Fibroblast of upper back skin (primary cell): ENCODE measurements around the gene ARHGAP18.

ENCODE experiments used
- DNase-seq: peaks from one replicate; pipeline ENCODE4 v3.0.0-alpha.2; 2013

The ARHGAP18 gene

GRCh38 chr6:129608886-129609537, 101.0 kb downstream of the ARHGAP18 start:
- no peak for DNase-seq

GRCh38 chr6:129607581-129608186, 102.3 kb downstream of the ARHGAP18 start:
- DNase-seq: peak; percentile 12

GRCh38 chr6:129606664-129607063, 103.3 kb downstream of the ARHGAP18 start:
- peak; percentile 29 for DNase-seq

- no peak for DNase-seq
Observed at GRCh38 chr6:129605967-129606366, 104.0 kb downstream of the ARHGAP18 start.

- no peak for DNase-seq
Observed at GRCh38 chr6:129605095-129605494, 104.9 kb downstream of the ARHGAP18 start.

- DNase-seq: no peak
Observed at GRCh38 chr6:129604321-129604720, 105.7 kb downstream of the ARHGAP18 start.

GRCh38 chr6:129603741-129604140, 106.2 kb downstream of the ARHGAP18 start:
- no peak for DNase-seq

GRCh38 chr6:129601323-129601722, 108.7 kb downstream of the ARHGAP18 start:
- no peak for DNase-seq

GRCh38 chr6:129599467-129599866, 110.5 kb downstream of the ARHGAP18 start:
- DNase-seq: no peak

- DNase-seq: peak; percentile 77
Observed at GRCh38 chr6:129598244-129599187, 111.5 kb downstream of the ARHGAP18 start.

GRCh38 chr6:129597023-129597713, 112.8 kb downstream of the ARHGAP18 start:
- DNase-seq: no peak

GRCh38 chr6:129596522-129596921, 113.5 kb downstream of the ARHGAP18 start:
- no peak for DNase-seq

- no peak for DNase-seq
Observed at GRCh38 chr6:129593233-129593564, 116.8 kb downstream of the ARHGAP18 start.

- DNase-seq: no peak
Observed at GRCh38 chr6:129592516-129593232, 117.3 kb downstream of the ARHGAP18 start.

- DNase-seq: peak; percentile 93
Observed at GRCh38 chr6:129590408-129591022, 119.5 kb downstream of the ARHGAP18 start.

- DNase-seq: no peak
Observed at GRCh38 chr6:129586815-129587214, 123.2 kb downstream of the ARHGAP18 start.

- DNase-seq: no peak
Observed at GRCh38 chr6:129583866-129584265, 126.1 kb downstream of the ARHGAP18 start.

- DNase-seq: no peak
Observed at GRCh38 chr6:129578315-129578714, 131.7 kb downstream of the ARHGAP18 start.

GRCh38 chr6:129577691-129578090, 132.3 kb downstream of the ARHGAP18 start:
- no peak for DNase-seq

GRCh38 chr6:129576456-129576855, 133.5 kb downstream of the ARHGAP18 start:
- no peak for DNase-seq

- DNase-seq: peak; percentile 71
Observed at GRCh38 chr6:129575378-129576118, 134.4 kb downstream of the ARHGAP18 start.
